Right atrium auricular region (tissue), 2 donors: Measurements from ENCODE around the gene CST11. TPM values are rescaled to one million over a fixed set of nuclear protein-coding genes. Genes with fewer than 3 reads are reported as not detected.

Source experiments
- DNase-seq: peaks from one replicate; pipeline ENCODE4 v3.0.0-alpha.2; 2019; ENCODE audit warnings: low spot score
- H3K27ac ChIP-seq, 2 donors: fragments of 200-600 bp; sonication (generic); 1 replicate in 1 of 2; 2 replicates in 1 of 2; pipeline ENCODE4 v1.5.1; 2016 to 2019
- H3K27me3 ChIP-seq, 2 donors: fragments of 200-600 bp; sonication (generic); one replicate each; pipeline versions ENCODE4 v1.5.1 to v1.6.0; 2017 to 2019
- H3K36me3 ChIP-seq: fragments of 200-600 bp; sonication (generic); one replicate; pipeline ENCODE4 v1.5.1; 2016
- H3K4me1 ChIP-seq, 2 donors: fragments of 200-600 bp; sonication (generic); one replicate each; pipeline versions ENCODE4 v1.5.1 to v1.6.0; 2017 to 2019
- H3K4me3 ChIP-seq, 2 donors: fragments of 200-600 bp; sonication (generic); 1 replicate in 1 of 2; 2 replicates in 1 of 2; pipeline ENCODE4 v1.5.1; 2017 to 2019; ENCODE audit warnings: mild to moderate bottlenecking in 1 of 2, moderate library complexity in 1 of 2
- H3K9me3 ChIP-seq, 2 donors: fragments of 200-600 bp; sonication (generic); one replicate each; pipeline ENCODE4 v1.5.1; 2019
- CTCF ChIP-seq, 2 donors: fragments of 200-600 bp; sonication (generic); IDR thresholded peaks; one replicate each; pipeline ENCODE4 v1.5.1; 2019; ENCODE audit warnings: antibody characterized with exemption in 2 of 2
- total RNA-seq, 2 donors: library from RNA; depleted of rRNA; stranded (reverse); fragments of >200 nt; gene quantifications; one replicate each; pipeline ENCODE4 v1.1.0, GENCODE V29; 2016

The CST11 gene
- total RNA-seq, 2 donors from 2014 or later: not detected

GRCh38 chr20:23404196-23404595 is 48.5 kb downstream of the CST11 start:
- Histone ChIP-seq H3K27ac (no peak overlapping the region), H3K9me3 (no peaks in the 10 kb centered on the region), H3K4me1 (peaks cover 0 to 18% of the 10 kb centered on the region in 2 donors), H3K27me3 (no peaks in the 10 kb centered on the region), H3K4me3 (no peak overlapping the region), H3K36me3 (no peaks in the 10 kb centered on the region)
- DNase-seq: no peak
- TF ChIP-seq CTCF (IDR thresholded peaks at IDR 0.05): no peak

- Histone ChIP-seq H3K4me3 (no peak overlapping the region), H3K4me1 (peaks cover 0 to 18% of the 10 kb centered on the region in 2 donors), H3K27ac (no peak overlapping the region), H3K9me3 (no peaks in the 10 kb centered on the region), H3K36me3 (no peaks in the 10 kb centered on the region), H3K27me3 (no peaks in the 10 kb centered on the region)
- DNase-seq: no peak
- TF ChIP-seq CTCF (IDR thresholded peaks at IDR 0.05): no peak
Measured at GRCh38 chr20:23403751-23404150, 48.9 kb downstream of the CST11 start.

GRCh38 chr20:23401051-23401450 is 51.6 kb downstream of the CST11 start:
- no peak overlapping the region for H3K4me3 ChIP-seq
- H3K27ac ChIP-seq: peak overlapping the region; percentile 9 to 58
- TF ChIP-seq CTCF (IDR thresholded peaks at IDR 0.05): no peak
- no peaks in the 10 kb centered on the region for H3K36me3 ChIP-seq
- no peaks in the 10 kb centered on the region for H3K9me3 ChIP-seq
- peaks cover 0 to 31% of the 10 kb centered on the region in 2 donors for H3K4me1 ChIP-seq
- DNase-seq: no peak
- H3K27me3 ChIP-seq: no peaks in the 10 kb centered on the region

Other genes with a start within 250 kb of the CST11 start
- 10 to 100 TPM; 16.1 to 19.1 TPM for gene NXT1, start 102.1 kb downstream of the CST11 start, total RNA-seq
- gene GZF1, start 90.7 kb downstream of the CST11 start, total RNA-seq: 10 to 100 TPM; 14.9 TPM
- 1 to 10 TPM; 4.8 to 5.1 TPM for gene NAPB, start 31.4 kb downstream of the CST11 start, total RNA-seq
- gene CSTL1, start 13.2 kb downstream of the CST11 start, total RNA-seq: not detected
- not detected for gene CST8, start 38.2 kb upstream of the CST11 start, total RNA-seq
- gene CST9L, start 115.6 kb upstream of the CST11 start, total RNA-seq: not detected
- not detected for gene CST9, start 153.0 kb upstream of the CST11 start, total RNA-seq
- 100 to 1,000 TPM; 884 to 914 TPM for gene CST3, start 185.1 kb upstream of the CST11 start, total RNA-seq
- gene CST4, start 236.2 kb upstream of the CST11 start, total RNA-seq: not detected